ENCODE results near the gene TBL1X.
A peak's percentile ranks its signal among the peaks of the same experiment; 100 is the strongest.

The TBL1X gene

GRCh38 chrX:9668537-9668936 lies 203.7 kb downstream of the TBL1X start:
- DNase-seq (ENCODE audit: low read depth), result peak; percentile 86

GRCh38 chrX:9670136-9670814 lies 205.4 kb downstream of the TBL1X start:
- DNase-seq (ENCODE audit: low read depth), result peak; percentile 50

- no peak for DNase-seq (ENCODE audit: low read depth)
These were observed 207.1 kb downstream of the TBL1X start for GRCh38 chrX:9671998-9672397.

GRCh38 chrX:9676306-9676705 lies 211.4 kb downstream of the TBL1X start:
- no peak for DNase-seq (ENCODE audit: low read depth)

- DNase-seq (ENCODE audit: low read depth), result no peak
These were observed 211.9 kb downstream of the TBL1X start for GRCh38 chrX:9676738-9677097.

GRCh38 chrX:9677098-9677739 lies 212.4 kb downstream of the TBL1X start:
- peak; percentile 18 for DNase-seq (ENCODE audit: low read depth)

- DNase-seq (ENCODE audit: low read depth), result no peak
These were observed 213.5 kb downstream of the TBL1X start for GRCh38 chrX:9678215-9678965.

GRCh38 chrX:9681011-9681410 lies 216.2 kb downstream of the TBL1X start:
- no peak for DNase-seq (ENCODE audit: low read depth)

- DNase-seq (ENCODE audit: low read depth), result peak; percentile 79
These were observed 216.6 kb downstream of the TBL1X start for GRCh38 chrX:9681422-9681821.

- DNase-seq (ENCODE audit: low read depth), result peak; percentile 50
These were observed 217.6 kb downstream of the TBL1X start for GRCh38 chrX:9682456-9682855.

GRCh38 chrX:9682861-9683260 lies 218.0 kb downstream of the TBL1X start:
- no peak for DNase-seq (ENCODE audit: low read depth)

- DNase-seq (ENCODE audit: low read depth), result no peak
These were observed 218.5 kb downstream of the TBL1X start for GRCh38 chrX:9683350-9683749.

GRCh38 chrX:9687899-9688298 lies 223.0 kb downstream of the TBL1X start:
- DNase-seq (ENCODE audit: low read depth), result no peak

GRCh38 chrX:9688833-9689232 lies 224.0 kb downstream of the TBL1X start:
- no peak for DNase-seq (ENCODE audit: low read depth)

GRCh38 chrX:9690046-9690445 lies 225.2 kb downstream of the TBL1X start:
- DNase-seq (ENCODE audit: low read depth), result no peak

- no peak for DNase-seq (ENCODE audit: low read depth)
These were observed 228.6 kb downstream of the TBL1X start for GRCh38 chrX:9693307-9694001.

GRCh38 chrX:9698576-9698975 lies 233.7 kb downstream of the TBL1X start:
- no peak for DNase-seq (ENCODE audit: low read depth)

- DNase-seq (ENCODE audit: low read depth), result no peak
These were observed 235.7 kb downstream of the TBL1X start for GRCh38 chrX:9700555-9700954.

- no peak for DNase-seq (ENCODE audit: low read depth)
These were observed 236.9 kb downstream of the TBL1X start for GRCh38 chrX:9701790-9702189.

- DNase-seq (ENCODE audit: low read depth), result no peak
These were observed 238.5 kb downstream of the TBL1X start for GRCh38 chrX:9703406-9703805.

GRCh38 chrX:9704876-9705465 lies 240.1 kb downstream of the TBL1X start:
- DNase-seq (ENCODE audit: low read depth), result no peak

GRCh38 chrX:9706421-9706820 lies 241.6 kb downstream of the TBL1X start:
- DNase-seq (ENCODE audit: low read depth), result no peak
